ENCODE data around the gene CNTNAP2.
"Not testable (repeated sequence)": the region's sequence is repeated elsewhere in the genome, so short reads cannot be mapped to it uniquely, and the experiment has no call there.

CNTNAP2 gene

DNA sequence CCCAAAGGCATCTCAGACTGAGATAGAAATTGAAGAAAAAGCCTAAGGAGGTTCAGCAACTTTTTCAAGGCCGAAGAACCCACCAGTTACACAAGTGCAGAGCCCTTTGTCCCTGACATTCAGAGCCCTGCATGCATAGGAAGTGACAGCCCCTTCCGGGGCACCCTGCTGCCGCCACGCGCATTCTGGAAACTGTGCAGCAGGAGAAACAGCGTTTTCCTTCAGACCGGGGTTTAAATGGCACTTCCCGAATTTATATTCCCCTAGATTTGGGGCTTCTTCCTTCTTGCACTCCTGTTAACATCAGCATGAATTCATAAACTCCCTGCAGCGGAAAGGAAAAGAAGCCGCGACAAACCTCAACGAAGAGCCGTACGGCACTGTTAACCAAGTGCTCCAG is 2283.5 kb downstream of the CNTNAP2 start:
- no peak for DNase-seq (ENCODE audit: low read depth)

GRCh38 chr7:148402159-148402558 is 2285.6 kb downstream of the CNTNAP2 start:
- DNase-seq (ENCODE audit: low read depth) = no peak

- DNase-seq (ENCODE audit: low read depth) = no peak
Observed at GRCh38 chr7:148403466-148403993, 2286.9 kb downstream of the CNTNAP2 start.

- DNase-seq (ENCODE audit: low read depth) = no peak
Observed at GRCh38 chr7:148408307-148408706, 2291.7 kb downstream of the CNTNAP2 start.

DNA sequence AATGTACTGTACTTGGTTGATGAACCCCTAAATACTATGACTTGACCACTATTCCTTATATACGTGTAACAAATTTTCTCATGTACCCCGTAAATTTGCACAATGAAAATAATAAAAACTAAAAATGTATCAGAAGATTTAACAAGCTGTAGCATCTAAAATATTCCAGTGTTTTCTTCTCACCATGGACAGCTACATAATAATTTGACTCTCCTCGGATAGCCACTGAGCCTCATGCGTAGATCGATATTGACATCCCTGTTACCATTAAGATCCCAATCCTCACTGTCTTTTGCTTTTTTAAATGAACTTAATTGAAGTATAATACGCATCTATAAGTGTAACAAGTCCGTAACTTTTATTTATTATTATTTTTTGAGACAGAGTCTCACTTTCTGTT is 2294.3 kb downstream of the CNTNAP2 start:
- DNase-seq (ENCODE audit: low read depth) = no peak

- no peak for DNase-seq (ENCODE audit: low read depth)
Observed at GRCh38 chr7:148412691-148413090, 2296.1 kb downstream of the CNTNAP2 start.

DNA sequence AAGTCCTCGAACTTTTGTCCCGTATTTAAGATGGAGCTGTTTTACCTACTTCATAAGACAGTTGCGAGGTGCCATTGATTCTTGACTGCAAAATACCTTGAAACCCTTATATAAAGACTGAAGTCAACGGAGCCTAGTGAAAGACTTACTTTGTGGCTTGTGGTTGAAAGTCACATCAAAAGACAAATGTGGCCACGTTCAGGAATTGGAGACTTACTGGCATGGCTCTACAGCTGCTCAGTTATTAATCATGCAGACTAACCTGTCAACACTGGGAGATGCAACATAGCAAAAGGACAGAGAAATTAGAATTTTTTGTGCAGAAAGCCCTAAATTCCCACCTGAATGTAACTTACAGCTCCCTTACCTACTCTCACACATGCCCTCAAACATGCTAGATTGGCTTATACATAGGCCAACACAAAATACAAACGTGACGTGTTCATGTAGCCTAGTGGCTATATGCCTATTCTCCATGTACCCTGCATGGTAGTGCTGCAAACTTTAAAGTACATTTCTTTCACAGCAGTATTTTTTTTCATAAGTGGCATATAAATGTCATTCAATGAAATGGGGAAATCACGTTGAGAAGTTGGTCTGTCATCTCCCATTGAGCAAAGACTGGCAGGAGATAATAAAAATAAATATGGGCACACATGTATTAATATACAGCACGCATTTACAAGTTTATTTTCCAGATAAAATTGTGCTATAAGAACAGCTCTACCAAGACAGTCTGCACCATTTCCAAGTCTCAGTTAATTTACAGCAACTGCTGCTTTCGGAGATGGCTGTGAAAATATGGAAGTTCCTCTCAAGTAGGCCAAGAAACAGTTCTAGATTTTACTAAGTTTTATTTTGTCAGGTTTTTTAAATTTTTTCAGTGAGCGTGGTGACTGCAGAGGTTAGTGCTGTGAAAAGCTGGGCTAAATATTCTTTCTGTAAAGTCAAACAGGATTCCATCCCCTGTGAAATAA is 2303.5 kb downstream of the CNTNAP2 start:
- DNase-seq (ENCODE audit: low read depth) = no peak

DNA sequence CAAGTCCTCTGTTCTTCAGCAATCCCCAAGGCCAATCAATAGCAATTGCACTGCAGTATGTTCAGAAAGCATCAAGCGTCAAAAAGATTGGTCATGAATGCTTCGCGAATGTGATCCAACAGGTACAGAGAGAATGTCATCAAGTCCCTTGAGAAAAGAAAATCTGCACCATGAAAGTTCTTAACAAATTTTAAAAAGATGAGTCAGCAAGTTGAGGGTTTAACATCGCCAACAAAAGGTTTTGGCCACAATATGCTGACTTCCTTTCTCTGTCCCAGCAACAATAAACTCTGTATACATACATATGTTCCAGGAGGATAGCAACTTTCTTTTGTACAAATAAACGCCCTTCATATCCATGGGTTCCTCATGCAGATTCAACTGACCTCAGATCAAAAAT is 2305.4 kb downstream of the CNTNAP2 start:
- DNase-seq (ENCODE audit: low read depth) = no peak

- DNase-seq (ENCODE audit: low read depth) = not testable (repeated sequence)
Observed at GRCh38 chr7:148426393-148426792, 2309.8 kb downstream of the CNTNAP2 start.

- not testable (repeated sequence) for DNase-seq (ENCODE audit: low read depth)
Observed at GRCh38 chr7:148430690-148431089, 2314.1 kb downstream of the CNTNAP2 start.

- no peak for DNase-seq (ENCODE audit: low read depth)
Observed at GRCh38 chr7:148433521-148434180, 2317.1 kb downstream of the CNTNAP2 start.

DNA sequence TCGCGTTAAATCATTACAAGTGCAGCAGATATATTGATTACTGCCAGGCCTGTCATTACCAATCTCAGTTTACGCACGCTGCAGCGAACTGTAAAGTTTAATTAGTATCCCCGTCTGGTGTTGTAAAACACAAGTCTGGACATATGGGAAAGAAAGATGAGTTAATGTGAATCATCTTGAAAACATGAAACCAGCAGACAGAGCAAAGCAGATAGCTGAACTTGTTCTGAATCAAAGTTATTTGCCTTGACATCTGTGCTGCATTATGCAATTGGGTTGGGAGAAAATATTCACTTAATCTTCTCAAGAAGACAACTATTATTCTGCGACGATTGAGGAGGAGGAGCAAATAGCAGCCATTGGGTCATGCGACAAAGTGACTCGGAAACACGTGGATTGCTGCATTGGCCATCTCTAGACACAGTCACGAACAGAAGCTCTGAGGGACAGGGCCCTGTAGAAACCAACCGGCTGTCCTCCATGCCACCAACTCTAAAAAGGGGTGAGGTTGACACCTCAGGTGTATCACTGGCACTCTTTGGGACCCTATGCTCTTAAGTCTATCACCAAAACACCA is 2317.7 kb downstream of the CNTNAP2 start:
- peak; percentile 3 for DNase-seq (ENCODE audit: low read depth)

DNA sequence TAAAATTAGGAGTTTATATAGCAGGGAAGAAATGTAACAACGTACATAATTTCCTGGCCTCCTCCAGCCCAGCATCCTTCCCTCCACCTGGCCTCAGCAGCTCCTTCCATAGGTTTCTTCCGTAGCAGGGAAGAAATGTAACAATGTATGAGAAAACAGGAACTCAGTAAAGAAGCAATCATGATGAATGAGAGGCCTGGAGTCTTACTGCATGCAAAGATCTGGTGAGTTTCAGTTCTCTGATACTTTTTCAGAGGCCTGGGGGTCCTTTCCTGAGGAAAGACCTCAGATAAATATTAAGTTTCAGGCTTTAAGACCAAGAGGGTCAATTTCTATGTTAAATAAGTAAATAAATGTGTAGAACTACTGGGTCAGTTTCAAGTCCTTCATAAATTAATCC is 2318.3 kb downstream of the CNTNAP2 start:
- no peak for DNase-seq (ENCODE audit: low read depth)

DNA sequence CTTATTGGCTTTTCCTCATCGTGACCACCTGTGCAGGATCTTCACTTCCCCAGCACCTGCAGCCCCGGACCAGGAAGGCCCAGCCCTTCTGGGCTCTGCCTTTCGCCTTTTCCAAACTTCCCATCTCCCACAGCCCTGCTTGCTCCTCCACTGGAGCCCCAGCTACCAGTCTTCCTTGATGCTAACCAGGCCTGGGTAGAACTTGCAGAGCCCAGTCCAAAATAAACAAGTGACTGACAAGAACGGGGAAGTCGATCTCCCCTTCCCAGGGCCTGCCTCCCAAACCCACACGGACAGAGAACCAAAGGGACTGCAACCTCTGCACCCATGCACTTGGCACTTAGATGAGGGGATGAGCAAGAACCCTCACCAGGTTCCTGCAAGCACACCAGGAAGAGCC is 2319.1 kb downstream of the CNTNAP2 start:
- DNase-seq (ENCODE audit: low read depth) = no peak

- DNase-seq (ENCODE audit: low read depth) = no peak
Observed at GRCh38 chr7:148436135-148436534, 2319.5 kb downstream of the CNTNAP2 start.

DNA sequence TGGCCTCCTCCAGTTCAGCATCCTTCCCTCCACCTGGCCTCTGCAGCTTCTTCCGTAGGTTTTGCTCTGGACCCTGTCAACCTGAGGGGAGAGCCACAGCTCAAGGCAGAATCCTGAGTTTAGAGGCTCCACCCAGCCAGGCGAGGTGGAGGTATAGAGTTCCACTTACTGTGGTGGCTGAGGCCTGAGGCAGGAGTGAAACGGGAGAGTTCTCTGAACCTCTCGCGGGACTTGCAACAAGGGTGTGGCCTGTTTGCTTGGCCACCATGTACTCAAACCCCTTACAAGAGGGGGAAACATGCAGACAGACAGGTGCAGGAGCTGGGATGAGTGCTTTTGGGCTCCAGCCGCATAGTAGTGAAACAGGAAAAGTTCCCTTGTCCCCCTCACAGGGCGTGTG is 2320.0 kb downstream of the CNTNAP2 start:
- DNase-seq (ENCODE audit: low read depth) = no peak

- no peak for DNase-seq (ENCODE audit: low read depth)
Observed at GRCh38 chr7:148437043-148437442, 2320.4 kb downstream of the CNTNAP2 start.

- no peak for DNase-seq (ENCODE audit: low read depth)
Observed at GRCh38 chr7:148442141-148442655, 2325.6 kb downstream of the CNTNAP2 start.

GRCh38 chr7:148442933-148443332 is 2326.3 kb downstream of the CNTNAP2 start:
- no peak for DNase-seq (ENCODE audit: low read depth)

DNA sequence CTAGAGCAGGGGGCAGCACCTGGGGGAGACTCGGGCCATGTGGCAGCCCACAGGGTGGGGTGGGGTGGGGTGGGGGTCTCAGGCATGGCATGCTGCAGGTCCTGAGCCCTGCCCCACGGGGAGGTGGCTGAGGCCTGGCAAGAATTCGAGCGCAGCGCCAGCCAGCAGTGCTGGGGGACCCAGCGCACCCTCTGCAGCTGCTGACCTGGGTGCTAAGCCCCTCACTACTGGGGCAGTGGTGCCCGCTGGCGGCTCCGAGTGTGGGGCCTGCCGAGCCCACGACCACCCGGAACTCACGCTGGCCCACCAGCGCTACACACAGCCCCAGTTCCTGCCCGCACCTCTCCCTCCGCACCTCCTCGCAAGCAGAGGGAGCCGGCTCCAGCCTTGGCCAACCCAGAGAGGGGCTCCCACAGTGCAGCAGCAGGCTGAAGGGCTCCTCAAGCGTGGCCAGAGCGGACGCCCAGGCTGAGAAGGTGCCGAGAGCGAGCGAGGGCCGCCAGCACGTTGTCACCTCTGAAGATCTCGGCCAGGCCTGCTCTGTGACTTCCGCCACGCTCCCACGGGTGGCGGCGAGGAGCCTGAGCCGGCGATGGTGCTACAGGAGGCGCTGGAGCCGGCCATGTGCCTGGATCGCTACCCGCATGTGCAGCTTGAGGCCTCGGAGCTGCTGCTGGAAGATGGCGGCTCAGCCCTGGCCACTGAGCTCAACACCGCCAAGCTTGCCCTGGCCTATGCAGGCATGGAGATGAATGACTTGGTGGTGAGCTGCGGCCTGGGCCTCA is 2328.9 kb downstream of the CNTNAP2 start:
- no peak for DNase-seq (ENCODE audit: low read depth)

GRCh38 chr7:148447221-148447849 is 2330.7 kb downstream of the CNTNAP2 start:
- no peak for DNase-seq (ENCODE audit: low read depth)
